Measurements from ENCODE around the gene CXCR6. TPM values are rescaled to one million over a fixed set of nuclear protein-coding genes. Genes with fewer than 3 reads are reported as not detected.
A peak's percentile ranks its signal among the peaks of the same experiment; 100 is the strongest.
"Not testable (repeated sequence)": the region's sequence is repeated elsewhere in the genome, so short reads cannot be mapped to it uniquely, and the experiment has no call there.

The CXCR6 gene
- total RNA-seq, 4 donors from 2014 or later = 0.44 to 1.6 (median 0.72) TPM; not detected in 1

DNA sequence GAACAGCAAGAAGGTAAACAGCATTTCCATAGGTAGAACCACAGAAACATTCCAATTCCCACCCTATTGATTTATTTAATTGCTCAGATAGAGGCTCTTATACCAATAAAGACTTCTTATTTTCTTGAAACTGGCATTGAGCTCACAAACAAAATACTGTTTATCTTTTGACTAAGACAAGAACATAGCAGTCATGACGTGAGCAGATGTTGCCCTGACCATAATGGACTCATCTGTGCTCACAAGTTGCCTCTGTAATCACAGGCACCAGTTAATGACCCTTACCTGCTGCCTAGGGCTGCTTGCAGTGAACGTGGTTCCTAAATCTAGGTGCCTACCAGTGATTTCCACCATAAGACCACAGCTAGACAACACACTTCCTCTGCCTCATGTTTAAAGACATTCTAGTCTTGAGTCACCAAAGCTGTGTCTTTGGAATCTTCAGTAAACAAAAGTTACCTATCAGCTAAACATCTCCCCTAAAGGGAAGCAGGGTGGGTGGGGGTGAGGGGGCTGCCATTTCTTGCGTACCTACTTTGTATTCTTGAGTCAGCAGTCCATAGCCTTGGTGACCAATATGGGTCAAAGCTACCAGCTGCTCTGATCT lies 50.3 kb downstream of the CXCR6 start:
- 78 to 86% methylated on average over 3 of the region's 3 CpGs for WGBS, 2 donors
- no peak for DNase-seq (ENCODE audit: low spot score in 2 of 2)
- intact Hi-C loops (cut with DNase I; ENCODE audit: low total_unique reads) = no loop called here
- no peak overlapping the region for H3K4me3 ChIP-seq (ENCODE audit: low read depth, poor library complexity, severe bottlenecking)
- no peak for TF ChIP-seq POLR2A (IDR thresholded peaks at IDR 0.05)
- TF ChIP-seq, protein P1, sequence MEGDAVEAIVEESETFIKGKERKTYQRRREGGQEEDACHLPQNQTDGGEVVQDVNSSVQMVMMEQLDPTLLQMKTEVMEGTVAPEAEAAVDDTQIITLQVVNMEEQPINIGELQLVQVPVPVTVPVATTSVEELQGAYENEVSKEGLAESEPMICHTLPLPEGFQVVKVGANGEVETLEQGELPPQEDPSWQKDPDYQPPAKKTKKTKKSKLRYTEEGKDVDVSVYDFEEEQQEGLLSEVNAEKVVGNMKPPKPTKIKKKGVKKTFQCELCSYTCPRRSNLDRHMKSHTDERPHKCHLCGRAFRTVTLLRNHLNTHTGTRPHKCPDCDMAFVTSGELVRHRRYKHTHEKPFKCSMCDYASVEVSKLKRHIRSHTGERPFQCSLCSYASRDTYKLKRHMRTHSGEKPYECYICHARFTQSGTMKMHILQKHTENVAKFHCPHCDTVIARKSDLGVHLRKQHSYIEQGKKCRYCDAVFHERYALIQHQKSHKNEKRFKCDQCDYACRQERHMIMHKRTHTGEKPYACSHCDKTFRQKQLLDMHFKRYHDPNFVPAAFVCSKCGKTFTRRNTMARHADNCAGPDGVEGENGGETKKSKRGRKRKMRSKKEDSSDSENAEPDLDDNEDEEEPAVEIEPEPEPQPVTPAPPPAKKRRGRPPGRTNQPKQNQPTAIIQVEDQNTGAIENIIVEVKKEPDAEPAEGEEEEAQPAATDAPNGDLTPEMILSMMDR (IDR thresholded peaks at IDR 0.05) = no peak

DNA sequence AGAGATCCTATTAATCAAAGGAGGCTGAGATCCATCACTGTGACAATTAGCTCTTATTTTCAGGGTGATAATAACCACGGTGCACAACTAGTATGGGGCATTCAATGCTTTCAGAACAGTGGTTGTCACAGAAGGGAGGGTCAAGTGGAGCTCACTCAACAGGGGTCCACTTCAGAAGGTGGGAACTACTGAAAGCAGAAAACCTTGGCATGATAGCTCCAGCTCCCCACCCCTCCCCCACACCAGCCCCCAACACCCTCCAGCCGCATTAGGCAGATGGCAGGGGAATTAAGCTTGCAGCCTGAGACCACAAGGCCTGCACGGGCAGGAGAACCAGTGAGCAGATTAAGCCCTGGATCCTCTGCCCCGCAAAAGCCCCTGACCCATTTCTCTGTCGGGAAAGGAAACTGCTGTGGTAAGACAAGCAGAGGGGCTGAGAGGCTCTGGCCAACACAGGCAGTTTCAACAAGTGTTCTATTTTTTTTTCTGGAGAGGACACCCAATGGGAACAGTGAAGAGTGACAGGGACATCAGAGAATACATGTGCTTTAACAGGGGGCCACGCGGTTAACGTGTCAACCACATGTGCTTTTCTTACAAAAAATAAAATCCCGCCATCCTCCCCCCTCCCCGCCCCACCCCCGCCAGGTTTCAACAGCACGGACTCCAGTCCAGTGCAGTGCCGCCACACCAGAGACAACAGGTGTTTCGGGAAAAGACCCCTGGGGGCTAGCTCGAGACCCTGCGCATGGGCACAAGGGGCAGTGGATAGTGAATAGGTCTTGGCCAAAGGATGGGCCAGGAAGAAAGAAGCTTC lies 51.4 kb downstream of the CXCR6 start:
- no peak for TF ChIP-seq POLR2A (IDR thresholded peaks at IDR 0.05)
- TF ChIP-seq, protein P1 (IDR thresholded peaks at IDR 0.05) = no peak
- H3K4me3 ChIP-seq (ENCODE audit: low read depth, poor library complexity, severe bottlenecking) = peak overlapping the region; percentile 97
- no peak for DNase-seq (ENCODE audit: low spot score in 2 of 2)
- WGBS, 2 donors = 9 to 10% methylated on average over 16 of the region's 16 CpGs
- intact Hi-C loops (cut with DNase I; ENCODE audit: low total_unique reads) = no loop called here

DNA sequence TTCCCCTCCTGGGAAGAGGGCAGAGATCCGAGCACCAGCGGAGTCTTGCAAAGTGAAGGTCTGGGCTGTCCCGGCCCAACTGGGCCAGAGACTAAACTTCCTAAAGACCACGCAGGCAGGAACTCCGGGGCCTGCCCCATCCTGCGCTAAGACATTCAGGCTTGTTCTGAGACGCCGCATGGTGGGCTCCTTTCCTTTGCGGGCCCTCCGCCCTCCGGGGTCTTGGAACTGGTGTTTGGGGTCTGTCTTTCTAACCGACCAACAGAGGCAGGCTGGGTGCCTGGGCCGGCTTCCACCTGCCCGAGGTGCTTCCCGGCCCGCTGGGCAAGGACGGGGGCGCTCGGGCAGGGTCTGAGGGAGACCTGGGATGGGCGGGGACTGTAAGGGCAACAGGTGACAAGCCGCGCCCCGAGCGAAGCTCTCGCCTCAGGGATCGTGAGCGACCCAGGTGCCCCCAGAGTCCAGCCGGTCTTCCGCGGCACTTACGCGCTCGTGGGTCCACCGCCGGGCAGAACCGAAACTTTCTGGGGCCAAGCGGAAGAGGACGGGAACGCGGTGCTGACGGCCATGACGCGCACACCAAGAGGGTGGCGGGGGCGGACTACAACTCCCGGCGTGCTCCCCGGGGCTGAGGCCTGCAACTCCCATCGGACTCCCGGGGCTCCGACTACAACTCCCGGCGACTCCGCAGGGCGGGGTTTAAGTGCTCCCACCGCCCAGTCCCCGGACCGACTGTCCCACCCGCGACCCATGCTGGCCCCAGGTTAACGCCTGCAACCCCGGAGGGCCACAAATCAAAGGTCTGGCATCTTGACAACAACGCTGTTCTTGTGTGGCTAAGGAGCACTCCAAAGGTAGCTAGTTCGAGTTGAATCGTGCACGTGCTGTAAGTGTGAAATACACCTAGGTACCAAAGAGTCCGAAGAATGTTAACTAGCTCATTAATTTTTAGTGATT lies 52.2 kb downstream of the CXCR6 start, which contains the start of gene FYCO1:
Gene FYCO1 (minus strand): TSS at position 589 of the 957 bp plus-strand sequence. CDS start 10,914 bp downstream, outside the sequence.
- peak within 1 kb of the TSS; percentile 97 for H3K4me3 ChIP-seq (ENCODE audit: low read depth, poor library complexity, severe bottlenecking)
- DNase-seq (ENCODE audit: low spot score in 2 of 2) = peak; percentile 92 to 99
- WGBS, 2 donors = 2 to 4% methylated on average over 27 to 55 of the region's 67 CpGs
- intact Hi-C loops (cut with DNase I; ENCODE audit: low total_unique reads) = no loop called here
- TF ChIP-seq, protein P1 (IDR thresholded peaks at IDR 0.05) = no peak
- peak in 1 of 2 donors; percentile 29 for TF ChIP-seq POLR2A (IDR thresholded peaks at IDR 0.05)

DNA sequence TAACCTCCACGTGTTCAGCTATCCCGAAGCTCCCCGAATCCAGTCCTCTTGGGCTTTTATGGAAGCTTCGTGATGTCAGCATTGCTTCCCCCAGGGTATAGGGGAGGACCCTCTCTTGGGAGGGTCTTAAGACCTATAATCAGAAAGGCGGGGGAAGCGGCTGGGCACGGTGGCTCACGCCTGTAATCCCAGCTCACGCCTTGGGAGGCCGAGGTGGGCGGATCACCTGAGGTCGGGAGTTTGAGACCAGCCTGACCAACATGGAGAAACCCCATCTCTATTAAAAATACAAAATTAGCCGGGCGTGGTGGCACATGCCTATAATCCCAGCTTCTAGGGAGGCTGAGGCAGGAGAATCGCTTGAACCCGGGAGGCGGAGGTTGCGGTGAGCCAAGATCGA lies 54.2 kb downstream of the CXCR6 start:
- DNase-seq (ENCODE audit: low spot score in 2 of 2) = not testable (repeated sequence)
- 91 to 94% methylated on average over 19 of the region's 19 CpGs for WGBS, 2 donors

DNA sequence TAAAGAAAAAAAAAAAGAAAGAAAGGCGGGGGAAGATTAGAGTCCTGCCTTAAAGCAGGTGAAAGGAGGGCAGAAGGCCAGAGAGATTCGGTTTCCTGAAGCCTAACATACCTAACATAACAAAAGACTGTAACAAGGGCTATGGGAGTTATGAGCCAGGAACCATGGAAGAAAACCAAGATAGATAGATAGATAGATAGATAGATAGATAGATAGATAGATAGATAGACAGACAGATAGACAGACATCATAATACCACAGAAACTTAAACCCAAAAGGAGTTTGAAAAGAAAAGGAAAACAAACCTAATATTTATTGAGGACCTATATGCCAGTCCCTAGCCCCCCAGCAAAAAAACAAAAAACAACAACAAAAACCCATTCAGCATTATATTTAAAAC lies 54.7 kb downstream of the CXCR6 start:
- TF ChIP-seq, protein P1 (IDR thresholded peaks at IDR 0.05) = no peak
- no peak for TF ChIP-seq POLR2A (IDR thresholded peaks at IDR 0.05)
- intact Hi-C loops (cut with DNase I; ENCODE audit: low total_unique reads) = no loop called here
- WGBS, 2 donors = 82 to 89% methylated on average over 2 of the region's 2 CpGs
- no peak for DNase-seq (ENCODE audit: low spot score in 2 of 2)
- H3K4me3 ChIP-seq (ENCODE audit: low read depth, poor library complexity, severe bottlenecking) = no peak overlapping the region

More for the DNA sequence above, 54.2 kb downstream of the CXCR6 start:
- H3K4me3 ChIP-seq (ENCODE audit: low read depth, poor library complexity, severe bottlenecking); intact Hi-C loops (cut with DNase I; ENCODE audit: low total_unique reads): not testable (repeated sequence)

Other genes with a start within 250 kb of the CXCR6 start
- gene SLC6A20, start 146.9 kb upstream of the CXCR6 start, total RNA-seq = under 1 TPM in 3 of 4 donors, not detected in 1; 0.38 to 0.55 (median 0.44) TPM
- 10 to 100 TPM; 15.2 to 24.1 (median 18.5) TPM for gene LZTFL1, start 101.3 kb upstream of the CXCR6 start, total RNA-seq
- gene CCR9, start 56.9 kb upstream of the CXCR6 start, total RNA-seq = under 1 TPM in 1 of 4 donors, not detected in 3; 0.25 TPM
- 10 to 100 TPM; 35.0 to 57.0 (median 51.3) TPM for gene FYCO1, start 52.4 kb downstream of the CXCR6 start, total RNA-seq
- gene XCR1, start 84.0 kb downstream of the CXCR6 start, total RNA-seq = 1 to 10 TPM in 3 of 4 donors, under 1 TPM in 1; 0.38 to 8.2 (median 3.0) TPM

All from lower leg skin (tissue), 4 donors.